Measurements from ENCODE around the gene BYSL.

Gene BYSL

DNA sequence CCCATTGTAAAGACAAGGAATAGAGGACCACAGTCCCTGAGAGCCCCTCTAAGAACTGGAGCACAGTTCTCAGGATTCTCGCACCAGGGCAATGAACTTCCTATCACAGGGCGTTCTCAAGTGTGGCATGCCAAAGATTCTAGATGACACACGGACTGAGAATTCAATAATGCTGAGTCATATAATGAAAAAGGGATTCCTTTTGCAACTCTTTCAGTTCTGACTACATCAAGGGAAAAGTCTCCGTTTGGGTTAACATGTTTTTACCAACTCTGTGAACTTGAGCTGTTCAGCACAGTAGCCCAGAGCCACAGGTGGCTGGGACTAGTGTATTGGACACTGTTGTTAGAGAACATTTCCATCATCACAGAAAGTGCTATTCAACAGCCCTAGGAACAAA is 3.8 kb upstream of the BYSL start:
- peak; percentile 16 to 36 for ATAC-seq

DNA sequence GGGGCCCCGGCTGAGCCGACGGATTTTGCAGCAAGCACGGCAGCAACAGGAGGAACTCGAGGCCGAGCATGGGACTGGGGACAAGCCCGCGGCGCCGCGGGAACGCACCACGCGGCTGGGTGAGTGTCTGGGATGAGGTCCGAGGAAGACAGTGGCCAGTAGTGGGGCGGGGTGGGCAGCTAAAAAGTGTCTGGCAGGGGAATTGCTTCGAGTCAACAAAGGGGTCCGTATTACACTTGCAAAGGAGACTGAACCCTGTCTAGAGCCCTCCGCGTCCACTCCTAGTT is 356 bp downstream of the BYSL start:
- peak; percentile 9 to 20 for ATAC-seq

- ATAC-seq, result no peak
These were observed 855 bp downstream of the BYSL start for GRCh38 chr6:41922154-41922553.

DNA sequence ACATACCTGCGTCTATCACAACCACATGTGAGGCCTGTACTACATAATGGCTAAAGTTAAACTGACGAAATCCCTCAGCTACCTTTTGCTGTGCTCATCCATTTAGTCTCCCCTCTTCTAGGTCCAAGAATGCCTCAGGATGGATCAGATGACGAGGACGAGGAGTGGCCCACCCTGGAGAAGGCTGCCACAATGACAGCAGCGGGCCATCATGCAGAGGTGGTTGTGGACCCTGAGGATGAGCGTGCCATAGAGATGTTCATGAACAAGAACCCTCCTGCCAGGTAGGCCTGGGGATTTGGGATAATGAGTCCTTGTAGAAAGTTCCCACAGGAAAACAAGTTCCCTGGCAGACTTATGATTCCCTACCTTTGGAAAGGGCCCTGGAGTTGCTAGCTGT is 6.0 kb downstream of the BYSL start:
- ATAC-seq, result no peak

DNA sequence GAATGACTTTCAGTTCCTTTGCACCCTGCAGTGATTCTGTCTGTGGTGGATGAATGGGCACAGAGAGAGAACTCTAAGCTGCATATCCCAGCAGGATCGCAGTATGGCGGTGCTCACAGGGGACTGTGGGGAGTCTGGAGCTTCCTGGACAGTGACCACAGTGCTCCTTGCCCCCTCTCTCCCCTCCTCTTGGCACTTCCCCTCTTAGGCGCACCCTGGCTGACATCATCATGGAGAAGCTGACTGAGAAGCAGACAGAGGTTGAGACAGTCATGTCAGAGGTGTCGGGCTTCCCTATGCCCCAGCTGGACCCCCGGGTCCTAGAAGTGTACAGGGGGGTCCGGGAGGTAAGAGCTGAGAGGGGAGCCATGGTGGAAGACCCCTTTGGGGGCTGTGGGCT is 8.6 kb downstream of the BYSL start:
- no peak for ATAC-seq

DNA sequence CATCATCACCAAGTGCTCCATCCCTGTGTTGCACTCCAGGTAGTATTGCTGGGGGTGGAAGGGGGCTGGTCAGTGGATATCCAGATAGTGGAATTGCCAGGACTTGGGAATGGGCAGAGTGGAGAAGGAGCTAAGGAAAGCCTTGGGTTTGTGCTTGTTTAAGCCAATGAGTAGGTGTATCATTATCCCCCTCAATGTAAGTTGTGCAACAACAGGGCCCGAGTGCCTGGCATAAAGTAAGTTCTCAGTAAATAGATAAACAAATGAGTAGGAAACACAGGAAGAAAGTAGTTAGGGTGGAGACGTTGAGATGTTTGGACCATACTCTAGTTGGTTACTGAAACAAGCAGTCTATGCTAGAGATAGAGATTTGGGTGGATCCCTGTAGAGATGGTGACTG is 10.5 kb downstream of the BYSL start:
- ATAC-seq, result no peak

GRCh38 chr6:41932378-41932777 is 11.1 kb downstream of the BYSL start:
- ATAC-seq, result no peak

GRCh38 chr6:41934278-41935192 is 13.2 kb downstream of the BYSL start:
- ATAC-seq, result no peak

DNA sequence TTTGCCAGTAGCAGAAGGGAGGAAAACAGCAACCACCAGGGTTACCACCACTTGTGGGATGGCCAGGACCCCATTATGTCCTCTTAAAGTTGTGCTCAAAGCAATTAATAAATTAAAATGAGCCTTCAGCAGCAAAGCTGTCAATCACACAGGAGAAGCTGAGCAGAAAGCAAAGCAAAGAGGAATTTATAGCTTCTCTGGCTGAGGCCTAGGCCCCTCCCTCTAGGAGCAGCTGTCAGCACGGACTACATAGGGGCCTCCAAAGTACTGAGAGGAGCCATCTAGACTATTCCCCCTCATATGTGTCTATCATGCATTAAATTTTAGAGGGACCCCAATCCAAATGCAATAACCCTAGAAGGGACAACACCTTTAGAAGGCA is 13.9 kb downstream of the BYSL start:
- no peak for ATAC-seq

DNA sequence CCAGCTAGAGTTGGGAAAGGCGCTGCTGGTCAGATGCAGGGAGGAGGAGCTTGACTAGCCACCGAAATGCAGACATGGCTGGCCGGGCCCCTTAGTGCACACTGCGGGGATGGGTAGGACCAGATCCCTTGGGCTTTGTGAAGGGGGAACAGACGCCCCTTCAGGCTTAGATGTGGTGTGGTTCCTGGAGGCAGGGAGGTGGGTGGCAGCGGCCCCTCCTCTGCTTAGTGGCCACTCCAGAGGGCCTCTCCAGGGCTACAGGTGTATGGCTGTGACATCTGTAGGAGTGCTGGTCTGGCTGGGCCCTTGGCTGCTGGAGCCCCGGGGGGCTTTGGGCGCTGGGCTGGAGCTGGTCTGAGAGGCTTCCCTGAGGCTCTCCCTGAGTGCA is 14.4 kb downstream of the BYSL start:
- ATAC-seq, result no peak

GRCh38 chr6:41936073-41936837 is 15.0 kb downstream of the BYSL start:
- ATAC-seq, result peak; percentile 75 to 76

DNA sequence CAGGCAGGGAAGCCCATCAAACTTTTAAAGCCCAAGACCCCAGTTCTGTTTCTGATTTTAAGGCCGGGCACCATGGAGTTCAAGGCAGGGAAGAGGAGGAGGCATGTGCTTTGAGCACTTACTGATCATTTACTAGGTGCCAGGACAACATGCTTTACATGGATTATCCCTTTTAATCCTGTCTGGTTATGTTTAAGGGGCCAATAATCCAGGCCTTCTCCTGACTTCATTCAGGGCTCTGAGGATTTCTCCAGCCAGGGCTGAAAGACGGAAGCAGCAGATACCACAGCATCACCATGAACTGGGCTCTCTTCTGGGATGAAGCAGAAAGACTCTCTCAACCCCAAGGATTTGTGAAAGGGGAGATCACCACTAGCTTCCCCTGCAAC is 16.2 kb downstream of the BYSL start:
- no peak for ATAC-seq

DNA sequence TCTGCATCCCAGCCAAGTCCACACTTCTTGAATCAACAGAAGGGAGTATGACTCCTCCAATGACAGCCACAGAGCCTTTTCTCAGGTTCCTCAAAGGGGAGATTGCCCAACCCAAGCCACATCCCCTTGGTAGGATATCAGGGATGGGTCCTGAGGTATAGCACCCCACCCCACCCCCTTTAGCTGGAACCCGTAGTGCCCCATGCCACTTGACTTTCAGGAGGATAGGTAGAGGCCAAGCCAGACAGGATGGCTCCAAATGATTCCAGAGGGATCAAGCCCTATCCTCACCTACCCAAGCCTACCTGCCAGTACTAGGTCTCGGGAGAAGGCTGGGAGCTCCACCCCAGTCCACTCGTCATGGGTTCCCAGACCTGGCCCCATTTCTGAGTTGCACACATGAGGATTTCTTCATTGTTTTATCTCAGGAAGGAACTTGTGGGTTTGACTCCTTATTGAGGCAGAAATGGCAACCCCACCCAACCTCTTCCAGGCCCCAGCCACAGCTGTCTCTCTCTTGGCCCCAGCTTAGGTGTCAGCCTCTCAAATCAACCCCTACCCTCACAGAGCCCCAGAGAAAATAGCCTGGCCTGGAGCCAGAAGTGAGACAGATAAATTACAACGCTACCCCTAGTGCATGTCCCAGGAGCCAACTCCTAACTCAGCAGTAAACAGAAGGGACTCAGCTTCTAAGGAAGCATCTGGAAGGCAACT is 16.7 kb downstream of the BYSL start:
- no peak for ATAC-seq

GRCh38 chr6:41938590-41939175 is 17.4 kb downstream of the BYSL start:
- ATAC-seq, result no peak

GRCh38 chr6:41939176-41939847 is 18.0 kb downstream of the BYSL start:
- ATAC-seq, result no peak

- ATAC-seq, result no peak
These were observed 18.8 kb downstream of the BYSL start for GRCh38 chr6:41939848-41940758.

DNA sequence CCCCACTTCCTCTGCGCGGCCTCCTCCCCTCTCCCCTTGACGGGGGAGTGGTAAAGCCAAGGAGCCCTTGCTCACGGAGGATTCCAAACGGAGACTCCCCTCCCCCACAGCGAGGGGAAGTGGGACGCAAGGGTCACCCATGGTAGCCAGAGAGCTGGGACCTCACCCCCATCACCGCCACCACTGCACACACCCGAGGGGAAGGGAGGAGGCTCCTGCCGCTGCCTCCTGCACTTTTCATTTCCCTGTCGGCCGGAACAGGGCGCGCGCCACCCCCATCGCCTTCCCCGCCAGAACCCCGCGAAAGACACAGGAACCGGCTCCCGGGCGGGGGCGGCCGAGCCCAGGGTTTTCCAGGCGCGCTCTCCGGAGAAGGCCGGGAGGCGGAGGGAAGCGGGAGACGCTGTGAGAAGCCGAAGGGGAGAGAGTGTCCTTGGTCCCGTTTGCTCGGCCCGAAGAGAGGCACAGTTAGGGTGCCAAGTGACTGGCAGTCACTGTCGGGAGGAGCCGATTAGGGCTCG is 19.5 kb downstream of the BYSL start:
- peak in 1 of 2 donors; percentile 1 for ATAC-seq

DNA sequence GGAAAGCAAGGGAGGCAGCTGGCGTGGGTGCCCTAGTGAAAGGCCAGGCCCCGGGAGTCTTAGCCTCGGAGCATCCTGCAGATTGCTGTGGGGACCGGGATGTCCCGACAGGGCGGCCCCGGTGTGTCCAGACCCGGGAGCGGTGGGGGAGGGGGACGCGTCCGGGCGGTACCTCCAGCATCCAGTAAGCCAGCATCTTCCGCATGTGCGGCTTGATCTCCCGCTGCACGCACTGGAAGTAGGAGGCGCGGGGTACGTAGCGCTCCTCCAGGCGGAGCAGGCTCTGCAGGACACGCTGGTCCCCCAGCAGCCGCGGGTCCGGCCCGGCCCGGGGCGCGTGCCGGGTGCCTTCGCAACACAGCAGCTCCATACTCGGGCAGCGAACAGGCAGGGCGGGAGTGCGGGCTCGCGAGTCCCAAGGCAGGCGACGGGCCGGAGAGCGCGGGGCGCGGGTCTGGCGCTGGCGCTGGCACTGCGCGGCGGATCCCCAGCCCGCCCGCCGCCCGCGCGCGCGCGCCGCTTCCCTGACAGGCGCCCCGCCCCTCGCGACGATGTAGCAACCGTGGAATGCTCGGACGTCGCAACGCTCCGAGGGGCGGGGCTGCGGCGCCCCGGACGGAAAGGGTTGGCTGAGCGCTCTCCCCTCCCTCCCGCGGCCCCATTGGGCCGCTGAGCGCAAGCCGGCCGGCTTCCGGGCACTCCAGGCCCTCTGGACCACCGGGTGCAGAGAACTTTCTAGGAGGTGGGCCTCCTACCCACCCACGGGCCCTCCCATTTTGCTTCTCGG is 20.2 kb downstream of the BYSL start, which contains the start of gene CCND3:
Gene CCND3 (minus strand): TSS at position 529 of the 787 bp plus-strand sequence. CDS start 159 bp downstream, at position 370.
- ATAC-seq, result peak; percentile 87 to 90

DNA sequence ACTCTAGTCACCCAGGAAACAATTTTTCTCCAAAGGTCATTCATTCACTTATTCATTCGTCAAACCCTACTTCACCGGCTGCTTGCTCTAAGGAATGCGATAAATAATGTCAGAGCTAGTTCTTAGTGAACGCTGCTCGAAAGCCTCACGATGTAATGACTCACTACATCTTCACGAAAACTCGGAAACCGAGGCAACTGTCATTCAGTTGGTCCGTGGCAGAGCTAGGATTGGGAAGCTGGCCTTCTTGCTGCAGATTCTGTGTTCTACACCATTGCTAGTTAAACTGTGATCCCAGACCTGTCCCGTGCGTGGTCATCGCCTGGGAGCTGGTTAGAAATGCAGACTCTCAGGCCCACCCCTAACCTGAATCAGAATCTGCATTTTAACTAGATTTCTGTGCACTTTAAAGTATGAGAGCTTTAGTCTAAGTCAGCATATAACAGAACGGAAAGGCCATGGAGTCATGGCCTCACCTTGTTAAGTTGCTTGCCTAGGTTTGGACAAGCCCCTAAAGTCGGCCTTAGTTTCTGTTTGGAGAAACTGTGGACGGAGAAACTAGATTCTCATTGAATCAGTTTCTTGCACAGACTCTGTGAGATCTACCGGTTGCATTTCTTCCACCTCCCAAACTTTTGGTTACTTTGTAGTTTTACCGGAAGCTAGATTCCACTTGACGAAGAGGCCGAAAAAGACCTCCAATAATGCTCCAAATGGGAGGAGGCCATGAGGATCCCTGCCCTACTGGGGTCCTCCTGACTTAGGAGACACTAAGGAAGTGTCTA is 21.0 kb downstream of the BYSL start:
- ATAC-seq, result peak; percentile 46 to 48

Data from activated CD4-positive, CD25-positive, alpha-beta regulatory T cell treated with anti-CD3 and anti-CD28 coated beads, Interleukin-2, amount 50 U/mL, for 24 hours (primary cell).